DOHH2 (cell line): ENCODE data around the gene MGMT.

ENCODE experiments used
- H3F3A ChIP-seq: fragments of 200-600 bp; sonication (generic), shearing (Covaris generic); 2 replicates; pipeline ENCODE4 v1.6.0; 2016; ENCODE audit warnings: antibody characterized with exemption, mild to moderate bottlenecking; ENCODE audit not compliant: control insufficient read depth, insufficient read depth
- H3K27ac ChIP-seq: fragments of 200-600 bp; sonication (generic); 2 replicates; pipeline ENCODE4 v1.5.1; 2014; ENCODE audit warnings: low read depth, mild to moderate bottlenecking, low read length, moderate library complexity
- H3K27me3 ChIP-seq: fragments of 200-600 bp; sonication (generic); 2 replicates; pipeline ENCODE4 v1.6.1; 2014; ENCODE audit warnings: mild to moderate bottlenecking, low read length, mixed read lengths; ENCODE audit not compliant: control insufficient read depth
- H3K36me3 ChIP-seq: fragments of 200-600 bp; sonication (generic); 2 replicates; pipeline ENCODE4 v1.6.1; 2014; ENCODE audit warnings: mild to moderate bottlenecking, low read length, moderate library complexity, mixed read lengths; ENCODE audit not compliant: control insufficient read depth
- H3K4me1 ChIP-seq: fragments of 200-600 bp; sonication (generic); 2 replicates; pipeline ENCODE4 v1.6.1; 2014; ENCODE audit warnings: mild to moderate bottlenecking, low read length, mixed read lengths; ENCODE audit not compliant: control insufficient read depth
- H3K4me2 ChIP-seq: fragments of 200-600 bp; sonication (generic); 2 replicates; pipeline ENCODE4 v1.6.0; 2014; ENCODE audit warnings: mild to moderate bottlenecking, low read length, moderate library complexity
- H3K4me3 ChIP-seq: fragments of 200-600 bp; sonication (generic); 2 replicates; pipeline ENCODE4 v1.5.1; 2014; ENCODE audit warnings: mild to moderate bottlenecking, low read length, mixed read lengths
- H3K79me2 ChIP-seq: fragments of 200-600 bp; sonication (generic); 2 replicates; pipeline ENCODE4 v1.6.1; 2014; ENCODE audit warnings: mild to moderate bottlenecking, low read length, mixed read lengths; ENCODE audit not compliant: control insufficient read depth
- H3K9me2 ChIP-seq: fragments of 200-600 bp; sonication (generic); replicated peaks from 2 replicates; pipeline ENCODE4 v1.6.1; 2014; ENCODE audit warnings: mild to moderate bottlenecking, low read length, mixed read lengths; ENCODE audit not compliant: control insufficient read depth
- H3K9me3 ChIP-seq: fragments of 200-600 bp; sonication (generic); 2 replicates; pipeline ENCODE4 v1.6.1; 2014; ENCODE audit warnings: antibody characterized with exemption, low read length, mixed read lengths; ENCODE audit not compliant: control insufficient read depth, insufficient read depth
- H4K20me1 ChIP-seq: fragments of 200-600 bp; sonication (generic); 2 replicates; pipeline ENCODE4 v1.6.0; 2014; ENCODE audit warnings: low read depth, mild to moderate bottlenecking, antibody characterized with exemption, low read length, moderate library complexity; ENCODE audit not compliant: control insufficient read depth, insufficient read depth
- CTCF ChIP-seq: fragments of 200-600 bp; sonication (generic); IDR thresholded peaks from one replicate; pipeline ENCODE4 v1.5.1; 2014; ENCODE audit warnings: antibody characterized with exemption, mild to moderate bottlenecking, low read depth, low read length; ENCODE audit not compliant: poor library complexity, severe bottlenecking
- EZH2phosphoT487 ChIP-seq: fragments of 200-600 bp; sonication (generic); IDR thresholded peaks from 2 replicates; pipeline ENCODE4 v1.6.1; 2017; ENCODE audit warnings: borderline replicate concordance, mild to moderate bottlenecking, antibody characterized with exemption, low read length, moderate library complexity, mixed read lengths

The MGMT gene

GRCh38 chr10:129775681-129776080 lies 308.6 kb downstream of the MGMT start:
- Histone ChIP-seq H3K27me3 (no peaks in the 10 kb centered on the region), H3K4me3 (no peak overlapping the region), H3K27ac (no peak overlapping the region), H3K9me2 (no peaks in the 10 kb centered on the region), H3K79me2 (no peaks in the 10 kb centered on the region), H3K4me2 (no peak overlapping the region), H3F3A (no peaks in the 10 kb centered on the region), H3K4me1 (no peaks in the 10 kb centered on the region), H3K9me3 (no peaks in the 10 kb centered on the region), H3K36me3 (no peaks in the 10 kb centered on the region), H4K20me1 (no peaks in the 10 kb centered on the region)
- TF ChIP-seq EZH2phosphoT487 (no peak), CTCF (no peak)

GRCh38 chr10:129777687-129778086 lies 310.6 kb downstream of the MGMT start:
- H4K20me1 ChIP-seq = no peaks in the 10 kb centered on the region
- H3K27me3 ChIP-seq = no peaks in the 10 kb centered on the region
- no peak overlapping the region for H3K27ac ChIP-seq
- H3K79me2 ChIP-seq = no peaks in the 10 kb centered on the region
- no peak for TF ChIP-seq CTCF
- H3K4me3 ChIP-seq = no peak overlapping the region
- no peaks in the 10 kb centered on the region for H3K4me1 ChIP-seq
- H3K4me2 ChIP-seq = no peak overlapping the region
- no peaks in the 10 kb centered on the region for H3K9me3 ChIP-seq
- no peaks in the 10 kb centered on the region for H3F3A ChIP-seq
- no peaks in the 10 kb centered on the region for H3K9me2 ChIP-seq
- no peaks in the 10 kb centered on the region for H3K36me3 ChIP-seq

GRCh38 chr10:129778571-129778970 lies 311.5 kb downstream of the MGMT start:
- H3K36me3 ChIP-seq = no peaks in the 10 kb centered on the region
- no peaks in the 10 kb centered on the region for H3F3A ChIP-seq
- no peaks in the 10 kb centered on the region for H3K9me3 ChIP-seq
- H4K20me1 ChIP-seq = no peaks in the 10 kb centered on the region
- H3K4me3 ChIP-seq = no peak overlapping the region
- TF ChIP-seq CTCF (no peak), EZH2phosphoT487 (no peak)
- no peak overlapping the region for H3K4me2 ChIP-seq
- H3K9me2 ChIP-seq = no peaks in the 10 kb centered on the region
- no peaks in the 10 kb centered on the region for H3K27me3 ChIP-seq
- H3K4me1 ChIP-seq = no peaks in the 10 kb centered on the region
- no peaks in the 10 kb centered on the region for H3K79me2 ChIP-seq
- H3K27ac ChIP-seq = no peak overlapping the region
